NT2/D1 (cell line): ENCODE results near the gene AMBRA1.

ENCODE experiments used
- YY1 ChIP-seq: IDR thresholded peaks from 2 replicates; pipeline ENCODE4 v1.6.1; 2011; ENCODE audit not compliant: insufficient read length, insufficient read depth
- ZNF274 ChIP-seq: IDR thresholded peaks from 2 replicates; pipeline ENCODE4 v1.6.1; 2011; ENCODE audit warnings: mild to moderate bottlenecking, low read depth, low read length

DNA sequence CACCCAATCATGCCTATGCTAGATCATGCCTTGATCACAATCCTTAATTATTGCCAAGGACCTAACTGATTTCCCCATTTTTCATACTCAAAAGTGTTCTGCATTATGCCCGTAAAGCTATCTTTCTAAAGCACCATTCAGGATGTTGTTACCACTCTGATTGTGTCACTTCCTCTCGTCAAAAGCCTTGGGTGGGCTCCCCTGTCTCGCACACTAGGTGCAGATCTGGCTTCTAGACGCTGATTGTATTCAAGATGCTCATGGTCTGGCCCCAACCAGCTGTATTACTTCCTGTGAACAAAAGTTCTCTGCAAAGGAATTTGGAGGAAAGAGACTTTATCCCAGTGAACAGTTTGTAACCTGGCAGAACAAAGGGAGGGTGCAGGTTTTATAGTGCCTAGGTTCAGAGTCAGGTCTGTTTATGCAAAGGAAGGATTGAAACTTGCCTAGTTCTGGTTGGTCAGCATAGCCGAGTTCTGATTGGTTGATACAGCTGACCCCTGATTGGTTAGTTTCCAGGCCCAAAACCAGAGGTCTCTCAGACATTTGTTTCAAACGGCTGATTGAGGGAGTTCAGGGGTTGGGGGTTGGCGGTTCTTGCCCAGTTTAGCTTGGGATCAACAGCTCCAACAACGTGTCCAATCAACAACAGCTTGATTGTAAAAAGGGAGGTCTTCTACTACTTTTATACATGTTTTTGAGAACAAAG, 49.0 kb upstream of the AMBRA1 start:
- TF ChIP-seq ZNF274 (no peak), YY1 (no peak)
